Calu3 (cell line): ENCODE measurements around the gene GATAD2A. TPM values are rescaled to one million over a fixed set of nuclear protein-coding genes. Genes with fewer than 3 reads are reported as not detected.

Experiments used
- BruUV-seq: library from RNA; stranded (reverse); fragments of 400-500 nt; replicated peaks from 2 replicates; lab custom pipeline; 2021; lab: Mats Ljungman, UMichigan
- CTCF ChIA-PET: fragments of 300-600 bp; sonication (Branson Sonifier 250); formaldehyde crosslinking; loops from one replicate; lab custom pipeline; 2022; ENCODE audit warnings: antibody characterized with exemption; lab: Charles Lee
- DNase-seq: peaks from one replicate; pipeline ENCODE4 v3.0.0; 2022
- H3K27ac Mint-ChIP-seq: one replicate; pipeline ENCODE4 v1.8.0; 2022; ENCODE audit warnings: mixed read lengths; ENCODE audit not compliant: unreplicated experiment
- H3K27me3 Mint-ChIP-seq: one replicate; pipeline ENCODE4 v1.8.0; 2022; ENCODE audit warnings: mixed read lengths; ENCODE audit not compliant: unreplicated experiment
- H3K36me3 Mint-ChIP-seq: one replicate; pipeline ENCODE4 v1.8.0; 2022; ENCODE audit warnings: mild to moderate bottlenecking, moderate library complexity, mixed read lengths; ENCODE audit not compliant: insufficient read depth, unreplicated experiment
- H3K4me1 Mint-ChIP-seq: one replicate; pipeline ENCODE4 v1.8.0; 2022; ENCODE audit warnings: mild to moderate bottlenecking, low read depth, mixed read lengths; ENCODE audit not compliant: unreplicated experiment
- H3K4me3 Mint-ChIP-seq: one replicate; pipeline ENCODE4 v1.8.0; 2022; ENCODE audit warnings: mild to moderate bottlenecking, low read depth, moderate library complexity, mixed read lengths; ENCODE audit not compliant: unreplicated experiment
- H3K9me3 Mint-ChIP-seq: one replicate; pipeline ENCODE4 v1.8.0; 2022; ENCODE audit warnings: low read depth, mixed read lengths; ENCODE audit not compliant: unreplicated experiment
- CTCF ChIP-seq: fragments of 200-600 bp; IDR thresholded peaks from one replicate; pipeline ENCODE4 v1.8.0; 2022; ENCODE audit warnings: antibody characterized with exemption; ENCODE audit not compliant: unreplicated experiment
- intact Hi-C: fragments of 100-400 bp; cut with micrococcal nuclease; formaldehyde crosslinking; loops from one replicate; pipeline ENCODE4 v1.10.0; 2022; ENCODE audit not compliant: unreplicated experiment
- total RNA-seq: library from RNA; stranded (reverse); gene quantifications from 2 replicates; pipeline ENCODE4 v1.2.3, GENCODE V29; 2022

The GATAD2A gene
- total RNA-seq, 1 experiment from 2014 or later, result 79.8 TPM

- no peak for TF ChIP-seq CTCF
- H3K9me3 Mint-ChIP-seq, result peaks cover 6% of the 10 kb centered on the region
- CTCF ChIA-PET, result no interaction called here
- no peaks in the 10 kb centered on the region for H3K27me3 Mint-ChIP-seq
- peak; percentile 9 for DNase-seq
- peaks cover 24% of the 10 kb centered on the region for H3K4me1 Mint-ChIP-seq
- H3K27ac Mint-ChIP-seq, result no peak overlapping the region
- intact Hi-C loops, result no loop called here
- no TSS peak for BruUV-seq
- H3K4me3 Mint-ChIP-seq, result no peak overlapping the region
- peaks cover 22% of the 10 kb centered on the region for H3K36me3 Mint-ChIP-seq
Measured at GRCh38 chr19:19461671-19462622, 56.5 kb downstream of the GATAD2A start.

- CTCF ChIA-PET, result no interaction called here
- Mint-ChIP-seq H3K36me3 (peaks cover 26% of the 10 kb centered on the region), H3K27ac (no peak overlapping the region), H3K9me3 (peaks cover 6% of the 10 kb centered on the region), H3K4me1 (peaks cover 17% of the 10 kb centered on the region), H3K4me3 (no peak overlapping the region), H3K27me3 (no peaks in the 10 kb centered on the region)
- no TSS peak for BruUV-seq
- no peak for DNase-seq
- TF ChIP-seq CTCF, result no peak
- intact Hi-C loops, result no loop called here
Measured at GRCh38 chr19:19463348-19464117, 58.1 kb downstream of the GATAD2A start.

GRCh38 chr19:19464339-19465098 is 59.0 kb downstream of the GATAD2A start:
- CTCF ChIA-PET, result interaction anchor here (0.5 kb wide), 1 partner anchor 18 kb away, joined by 4 read pairs; no protein-coding TSS in a partner anchor
- intact Hi-C loops, result no loop called here
- Mint-ChIP-seq H3K4me3 (no peak overlapping the region), H3K27me3 (no peaks in the 10 kb centered on the region), H3K36me3 (peaks cover 26% of the 10 kb centered on the region), H3K27ac (no peak overlapping the region), H3K4me1 (peaks cover 9% of the 10 kb centered on the region), H3K9me3 (peaks cover 6% of the 10 kb centered on the region)
- no peak for DNase-seq
- BruUV-seq, result no TSS peak
- no peak for TF ChIP-seq CTCF

GRCh38 chr19:19465436-19466070 is 60.1 kb downstream of the GATAD2A start:
- Mint-ChIP-seq H3K36me3 (peaks cover 26% of the 10 kb centered on the region), H3K27me3 (no peaks in the 10 kb centered on the region), H3K4me3 (no peak overlapping the region), H3K27ac (no peak overlapping the region), H3K9me3 (peaks cover 6% of the 10 kb centered on the region), H3K4me1 (peaks cover 9% of the 10 kb centered on the region)
- DNase-seq, result no peak
- no TSS peak for BruUV-seq
- CTCF ChIA-PET, result no interaction called here
- TF ChIP-seq CTCF, result no peak
- intact Hi-C loops, result no loop called here
